ENCODE measurements around the gene TEKT3.

The TEKT3 gene

DNA sequence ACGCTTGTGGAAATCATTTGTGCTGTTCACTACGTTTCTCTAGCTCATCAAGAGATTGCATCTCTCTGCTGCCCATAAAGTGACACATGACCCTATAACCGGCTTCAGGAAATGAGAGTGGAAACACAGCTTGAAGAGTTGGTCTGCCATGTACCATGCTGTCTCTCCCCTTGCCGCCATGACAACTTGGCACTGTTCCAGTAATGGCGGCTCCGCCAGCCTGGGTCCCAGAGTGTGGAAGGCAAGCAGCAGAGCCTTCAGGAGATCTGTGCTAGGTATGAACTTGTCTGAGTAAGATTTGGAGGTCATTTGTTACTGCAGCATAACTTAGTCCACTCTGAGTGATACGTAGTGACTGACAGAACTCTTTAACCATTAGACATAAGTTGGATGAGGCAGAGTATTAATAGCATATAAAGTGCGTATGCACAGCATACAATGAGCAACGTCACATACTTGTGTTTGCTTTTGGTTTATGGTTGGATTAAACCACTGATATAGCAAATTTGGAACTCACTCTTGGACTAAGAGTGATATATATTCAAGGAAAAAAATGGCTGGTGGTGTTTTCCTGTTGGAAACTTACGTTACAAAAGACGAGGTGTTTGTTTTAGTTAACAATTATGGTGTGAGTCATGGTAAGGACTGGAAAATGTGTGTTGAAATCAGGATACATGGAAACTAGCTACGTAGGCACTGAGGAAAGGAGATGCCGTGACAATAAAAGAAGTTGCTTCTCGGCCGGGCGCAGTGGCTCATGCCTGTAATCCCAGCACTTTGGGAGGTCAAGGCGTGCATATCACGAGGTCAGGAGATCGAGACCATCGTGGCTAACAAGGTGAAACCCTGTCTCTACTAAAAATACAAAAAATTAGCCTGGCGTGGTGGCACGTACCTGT, 51.9 kb downstream of the TEKT3 start:
- no peak for DNase-seq

DNA sequence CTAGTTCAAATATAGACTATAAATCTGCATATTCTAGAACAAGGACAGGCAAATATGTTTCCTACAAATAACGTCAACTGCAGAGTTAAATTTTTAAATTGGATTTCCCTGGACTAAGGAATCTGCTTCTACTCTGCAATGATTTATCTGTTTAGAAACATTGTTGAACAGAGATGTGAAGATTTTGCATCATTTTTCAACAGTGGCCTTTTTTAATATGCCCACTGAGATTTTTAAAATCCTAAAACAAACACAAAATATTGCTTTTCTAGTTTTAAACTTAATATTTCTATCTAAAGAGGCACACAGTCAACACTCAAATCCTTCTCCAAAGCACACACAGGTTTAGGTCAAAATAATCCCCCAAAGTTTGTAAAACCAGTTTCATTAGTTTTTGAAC, 52.5 kb downstream of the TEKT3 start:
- no peak for DNase-seq

DNA sequence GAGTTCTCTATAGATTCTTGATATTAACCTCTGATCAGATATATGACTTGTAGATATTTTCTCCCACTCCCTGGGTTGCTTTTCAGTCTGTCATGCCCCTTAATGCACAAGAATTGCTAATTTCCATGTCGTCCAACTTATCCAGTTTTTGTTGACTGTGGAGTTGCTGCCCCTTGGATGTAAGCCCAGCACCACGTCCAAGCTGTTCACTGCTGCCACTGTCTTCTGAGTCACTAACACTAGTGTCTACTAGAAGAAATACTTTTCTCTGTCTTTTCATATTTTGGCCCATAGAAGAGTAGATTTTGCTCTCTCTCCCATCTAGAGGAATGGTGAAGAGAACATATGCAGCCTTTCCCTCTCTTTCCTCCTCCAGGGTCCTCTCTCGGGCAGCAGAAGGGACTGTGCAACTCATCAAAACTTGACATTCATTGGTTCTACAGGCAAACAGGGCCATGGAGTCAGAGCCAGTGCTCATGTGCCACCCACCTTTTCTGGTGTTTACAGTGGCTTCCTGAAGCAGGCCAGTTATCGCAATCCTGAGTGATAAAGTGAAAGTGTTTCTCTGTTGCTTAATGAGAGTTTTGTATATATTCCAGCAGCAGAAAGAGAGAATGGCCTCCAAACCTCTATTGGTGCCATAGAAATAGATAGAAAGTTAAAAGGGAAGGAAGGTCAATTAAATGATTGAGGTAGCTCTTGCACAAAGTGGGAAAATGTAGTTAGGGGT, 53.7 kb downstream of the TEKT3 start:
- DNase-seq, result no peak

DNA sequence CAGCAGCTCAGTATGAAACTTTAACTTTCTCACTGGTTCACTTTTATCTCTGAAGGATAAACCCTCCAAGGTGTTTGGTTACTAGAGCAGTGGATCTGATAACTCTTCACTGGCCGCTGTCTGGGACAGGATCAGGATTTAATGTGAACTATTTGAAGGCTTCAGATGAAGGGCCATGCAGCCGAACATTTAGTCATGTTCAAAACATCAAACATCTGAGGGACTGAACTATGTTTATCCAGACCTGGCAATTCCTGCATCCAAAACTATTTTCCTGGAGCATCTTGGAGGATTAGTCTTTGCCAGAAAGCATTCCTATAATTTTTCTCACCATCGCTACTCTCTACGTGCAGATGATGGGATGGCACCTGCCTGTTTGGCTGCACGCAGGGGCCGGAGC, 55.9 kb downstream of the TEKT3 start:
- no peak for DNase-seq

DNA sequence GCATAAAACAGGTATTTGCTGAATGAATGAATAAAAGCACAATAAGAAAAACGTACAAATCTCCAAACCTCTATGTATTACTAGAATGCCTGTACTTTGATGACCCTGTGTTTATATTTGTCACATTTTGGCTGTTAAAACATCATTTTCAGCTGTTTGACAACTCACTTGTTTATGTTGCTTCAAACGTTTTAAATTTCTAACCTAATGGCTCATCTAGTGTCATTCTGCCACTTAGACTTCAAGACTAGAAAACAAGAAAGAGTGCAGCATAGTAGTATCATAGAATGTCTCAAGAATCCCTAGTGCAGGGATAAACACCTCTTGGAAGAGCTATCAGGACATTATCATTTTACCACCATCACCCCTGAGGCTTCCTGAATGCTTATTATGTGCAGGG, 56.9 kb downstream of the TEKT3 start:
- DNase-seq, result no peak

DNA sequence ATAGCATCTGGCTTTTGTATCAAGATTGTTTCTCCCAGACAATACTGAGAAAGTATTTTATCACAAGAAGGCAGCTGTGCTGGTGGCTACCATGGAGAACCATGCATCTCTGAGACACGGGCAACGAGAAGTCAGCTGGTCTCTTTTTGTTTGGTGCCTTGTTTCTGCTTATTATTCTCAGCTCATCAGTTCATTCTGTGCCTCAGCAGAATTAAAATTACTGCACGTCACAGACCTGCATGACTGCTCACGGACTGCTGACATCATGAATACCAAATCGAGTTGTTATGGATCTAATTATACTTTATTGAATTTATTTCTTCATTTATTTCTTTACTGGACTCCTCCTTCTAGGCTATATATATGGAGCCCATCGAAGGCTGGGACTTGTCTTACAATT, 57.3 kb downstream of the TEKT3 start:
- DNase-seq, result no peak

DNA sequence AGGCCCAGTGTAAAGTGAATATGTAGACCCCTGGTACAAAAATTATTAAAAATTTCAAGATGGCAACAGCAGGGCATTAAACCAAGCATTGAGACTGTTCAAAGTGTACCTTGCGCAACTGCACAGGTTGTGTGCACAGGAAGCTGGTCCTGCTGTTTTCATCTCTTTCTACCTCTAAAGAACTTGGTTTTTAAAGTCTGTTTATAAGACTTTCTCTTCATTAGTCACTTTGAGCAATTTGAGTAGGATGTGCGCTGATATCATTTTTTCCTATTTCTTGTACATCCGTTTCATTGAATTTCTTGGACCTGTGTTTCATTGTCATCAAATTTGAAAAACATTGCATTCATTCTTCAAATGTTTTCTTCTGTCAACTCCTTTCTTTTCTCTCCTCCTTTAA, 59.5 kb downstream of the TEKT3 start:
- no peak for DNase-seq

DNA sequence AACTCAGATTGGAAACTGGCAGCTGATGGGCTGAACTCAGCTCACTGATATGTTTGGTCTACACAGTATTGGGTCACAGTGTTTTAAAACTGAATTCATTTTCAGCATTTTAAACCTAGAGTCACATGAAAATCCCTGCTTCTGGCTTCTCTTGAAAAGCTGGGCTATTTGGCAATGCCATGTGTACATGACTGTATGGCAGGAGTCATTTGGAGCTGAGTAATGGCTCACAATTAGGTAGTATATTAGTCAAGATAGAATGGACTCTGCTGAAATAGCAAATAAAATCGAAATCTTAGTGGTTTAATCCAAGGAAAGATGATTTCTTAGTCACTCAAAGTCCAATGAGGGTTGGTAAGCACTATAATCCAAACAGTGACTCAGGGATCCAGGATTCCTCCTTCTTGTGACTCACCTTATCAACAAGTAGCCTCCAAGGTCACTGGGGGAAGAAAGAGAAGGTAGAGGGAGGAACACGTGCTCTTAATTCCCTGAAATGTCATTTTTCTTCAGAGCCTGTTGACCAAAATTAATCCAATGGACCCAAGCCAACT, 62.4 kb downstream of the TEKT3 start:
- no peak for DNase-seq

DNA sequence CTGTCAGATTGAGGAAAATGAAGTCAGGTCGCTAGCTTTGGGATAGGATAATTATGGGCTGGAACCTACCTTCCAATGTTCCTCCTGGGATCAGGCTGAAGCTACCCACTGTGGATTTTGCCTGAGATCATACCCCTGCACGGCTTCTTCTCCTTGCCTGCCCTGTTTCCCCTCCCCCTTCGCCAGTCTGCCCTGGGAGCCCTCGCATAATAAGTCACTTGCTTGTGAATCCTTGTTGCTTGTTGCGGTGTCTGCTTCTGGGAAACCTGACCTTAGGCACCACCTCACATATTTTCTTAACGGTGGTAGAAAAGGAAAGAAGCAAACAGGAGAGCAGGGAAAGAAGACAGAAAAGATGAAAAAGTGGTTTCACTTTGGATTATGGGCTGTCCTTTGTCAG, 63.0 kb downstream of the TEKT3 start:
- DNase-seq, result no peak

DNA sequence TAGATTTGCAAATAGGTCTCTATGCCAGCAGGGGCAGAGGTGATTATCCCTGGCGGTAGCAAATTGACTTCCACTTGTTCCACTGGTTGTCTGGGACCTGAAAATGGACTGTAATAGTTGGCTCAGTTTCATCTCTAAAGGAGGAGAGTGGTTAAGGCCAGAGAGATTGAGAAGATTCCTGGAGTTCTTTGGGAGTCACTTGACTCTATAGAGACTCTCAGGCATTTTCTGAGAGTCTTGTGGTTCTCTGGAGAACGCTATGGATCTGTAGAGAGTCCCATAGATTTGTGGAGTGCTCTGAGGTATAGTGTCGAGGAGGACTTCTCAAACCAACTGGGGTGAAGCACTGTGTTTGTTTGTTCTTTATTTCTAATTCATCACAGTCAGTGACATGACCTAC, 67.4 kb downstream of the TEKT3 start:
- no peak for DNase-seq

DNA sequence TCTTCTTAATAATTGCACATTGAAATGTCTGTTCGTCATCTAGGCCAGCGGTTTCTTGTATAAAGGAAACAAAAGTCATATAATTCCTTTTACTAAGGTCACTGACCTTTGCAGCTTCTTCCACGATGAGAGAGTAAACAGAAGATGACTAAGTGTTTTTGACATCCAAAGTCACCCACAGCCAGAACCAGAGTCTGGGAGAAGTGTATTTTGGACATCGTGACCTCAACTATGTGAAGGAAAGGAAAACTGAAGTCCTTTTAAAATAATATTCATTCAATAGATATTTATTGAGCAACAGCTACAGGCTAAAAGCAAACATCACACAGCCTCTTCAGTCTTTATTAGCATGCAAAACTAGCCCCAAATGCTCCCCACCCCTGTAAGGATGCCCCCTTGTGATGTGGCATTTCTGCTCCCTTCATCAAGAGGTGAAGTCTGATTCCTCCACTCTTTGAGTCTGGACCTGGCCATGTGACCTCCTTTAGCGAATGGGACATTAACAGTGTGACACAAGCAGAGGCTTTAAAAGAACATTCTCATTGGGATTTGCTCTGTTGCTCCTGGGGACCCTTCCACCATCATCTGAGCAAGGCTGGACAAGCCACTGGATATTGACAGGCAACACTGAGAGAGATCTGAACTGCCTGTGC, 68.1 kb downstream of the TEKT3 start:
- DNase-seq, result no peak

DNA sequence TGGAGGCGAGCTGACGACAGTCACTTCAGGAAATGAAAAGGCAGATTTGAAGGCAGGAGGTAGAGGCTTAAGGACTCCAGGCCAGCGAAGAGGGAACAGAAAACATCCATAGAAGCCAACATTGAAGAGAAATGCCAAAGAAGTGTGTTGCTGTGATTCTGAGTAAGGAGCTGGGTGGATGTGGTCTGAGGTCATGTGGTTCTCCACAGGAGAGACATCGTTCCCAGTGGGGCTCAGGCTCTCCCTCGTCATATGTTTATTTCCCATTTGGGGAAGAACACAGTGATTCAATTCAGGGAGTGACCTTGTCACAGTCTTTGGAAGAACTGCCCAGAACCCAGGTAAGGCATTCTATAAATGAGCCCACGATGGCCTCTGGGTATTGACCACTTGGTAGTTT, 69.7 kb downstream of the TEKT3 start:
- no peak for DNase-seq

DNA sequence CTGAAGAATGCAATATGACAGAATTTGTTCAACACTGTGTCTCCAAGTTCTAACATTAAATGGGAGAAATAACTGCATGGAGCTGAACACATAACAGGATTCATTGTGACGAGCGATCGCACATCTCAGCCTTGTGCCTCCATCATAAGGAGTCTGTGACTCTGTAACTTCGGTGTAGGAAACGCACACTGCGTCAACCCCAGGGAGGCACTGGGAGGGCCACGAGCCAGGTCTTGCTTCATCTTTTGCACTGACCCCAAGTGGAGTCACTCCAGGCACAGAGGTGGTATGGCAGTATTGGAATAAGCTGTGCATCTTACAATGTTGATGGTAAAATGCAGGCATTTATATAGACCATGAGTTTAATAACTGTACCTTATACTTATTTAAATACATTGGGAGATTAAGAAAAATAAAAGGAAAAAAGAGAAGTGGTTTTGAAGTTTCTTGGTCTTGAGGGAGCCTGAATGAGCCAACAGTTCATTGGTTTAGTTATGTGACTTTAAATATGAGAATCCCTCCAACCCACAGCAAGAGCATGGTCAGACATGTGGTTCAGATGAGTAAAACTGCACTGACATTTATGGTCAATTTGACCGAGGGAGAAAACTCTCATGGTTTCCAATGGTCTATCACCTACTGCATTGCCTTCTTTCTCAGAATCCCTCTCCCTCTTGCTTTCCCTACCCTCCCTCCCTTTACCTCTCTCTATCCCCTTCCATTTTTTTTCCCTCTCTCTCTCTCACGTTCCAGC, 70.6 kb downstream of the TEKT3 start:
- no peak for DNase-seq

DNA sequence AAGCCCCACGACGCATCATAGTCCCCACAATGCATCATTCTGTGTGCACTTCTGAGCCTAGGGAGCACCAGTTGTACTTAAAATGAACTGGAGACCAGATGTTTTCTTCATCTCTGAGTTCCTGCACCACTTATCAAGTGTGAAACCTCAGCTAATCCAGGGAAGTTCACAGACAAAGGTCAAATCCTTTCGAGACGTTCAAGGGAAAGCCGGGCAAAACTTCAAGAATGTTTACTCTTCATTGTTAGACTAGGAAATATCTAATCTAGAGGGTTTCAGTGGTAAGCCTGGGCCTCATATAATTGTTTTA, 71.7 kb downstream of the TEKT3 start:
- no peak for DNase-seq

DNA sequence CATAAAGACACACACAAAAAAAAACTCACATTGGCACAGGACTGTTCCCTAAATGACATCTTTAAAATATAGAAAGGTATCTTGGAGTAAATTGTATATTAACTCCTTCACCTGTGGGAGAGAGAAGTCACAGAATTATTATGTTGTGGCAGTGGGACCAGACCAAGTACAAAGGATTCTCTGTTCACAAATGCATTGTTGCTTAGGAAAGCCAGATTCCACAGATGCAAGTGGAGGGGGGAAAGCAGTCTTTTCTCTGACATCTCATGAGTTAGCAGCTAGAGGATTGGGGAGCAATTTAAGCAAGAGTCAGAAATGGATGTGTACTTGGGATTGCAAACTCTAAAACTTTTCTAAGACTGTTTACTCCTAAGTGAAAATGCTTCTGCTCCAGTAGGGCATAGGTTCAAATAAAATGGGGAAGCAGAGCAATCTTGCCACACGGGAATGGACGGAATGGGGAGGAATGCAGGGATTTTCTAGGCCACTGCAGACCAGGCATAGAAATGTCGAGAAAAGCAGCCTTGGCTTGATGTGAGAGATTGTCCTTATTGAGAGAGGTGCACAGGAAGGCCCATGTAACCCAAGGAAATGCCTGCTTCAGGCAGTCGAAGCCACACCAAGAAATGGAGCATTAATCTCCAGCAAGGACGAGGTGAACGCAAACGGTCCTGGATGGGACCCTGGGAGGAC, 72.2 kb downstream of the TEKT3 start:
- DNase-seq, result no peak

DNA sequence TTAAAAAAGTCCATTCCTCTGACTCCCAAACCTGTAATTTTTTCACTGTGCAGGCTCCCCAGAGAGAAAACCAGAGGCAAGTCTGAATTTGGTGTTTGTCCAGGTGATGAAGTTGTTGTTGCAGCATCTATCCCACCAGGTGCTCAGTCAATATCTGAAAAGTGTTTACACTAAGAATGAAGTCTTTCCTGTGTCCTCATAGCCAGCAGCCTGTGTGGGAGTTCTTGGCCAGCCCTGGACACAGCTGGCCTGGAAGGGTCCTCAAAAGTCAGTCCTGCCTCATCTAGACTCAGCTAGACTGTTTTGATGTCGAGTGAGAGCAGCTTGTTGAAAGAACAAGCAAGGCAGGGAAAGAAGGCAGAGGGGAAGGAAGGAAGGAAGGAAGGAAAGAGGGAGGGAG, 72.9 kb downstream of the TEKT3 start:
- DNase-seq, result no peak

DNA sequence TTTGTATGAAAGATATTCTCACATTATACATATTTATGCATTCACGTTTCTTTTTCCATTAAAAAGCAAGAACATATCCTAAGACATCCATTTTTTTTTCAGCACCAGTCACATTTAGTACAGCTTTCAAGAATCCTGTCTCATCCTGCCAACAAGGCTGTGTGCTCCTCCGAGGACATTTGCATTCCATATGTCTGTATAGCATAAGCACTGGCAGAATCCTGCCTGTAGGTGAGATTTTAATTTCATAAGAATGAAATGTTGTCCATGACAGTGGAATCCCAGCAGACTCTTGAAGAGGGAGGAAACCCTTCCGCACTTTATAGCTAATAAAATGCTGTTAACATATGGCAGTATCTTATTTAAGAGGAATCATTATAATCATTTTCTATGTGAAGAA, 73.4 kb downstream of the TEKT3 start:
- no peak for DNase-seq

DNA sequence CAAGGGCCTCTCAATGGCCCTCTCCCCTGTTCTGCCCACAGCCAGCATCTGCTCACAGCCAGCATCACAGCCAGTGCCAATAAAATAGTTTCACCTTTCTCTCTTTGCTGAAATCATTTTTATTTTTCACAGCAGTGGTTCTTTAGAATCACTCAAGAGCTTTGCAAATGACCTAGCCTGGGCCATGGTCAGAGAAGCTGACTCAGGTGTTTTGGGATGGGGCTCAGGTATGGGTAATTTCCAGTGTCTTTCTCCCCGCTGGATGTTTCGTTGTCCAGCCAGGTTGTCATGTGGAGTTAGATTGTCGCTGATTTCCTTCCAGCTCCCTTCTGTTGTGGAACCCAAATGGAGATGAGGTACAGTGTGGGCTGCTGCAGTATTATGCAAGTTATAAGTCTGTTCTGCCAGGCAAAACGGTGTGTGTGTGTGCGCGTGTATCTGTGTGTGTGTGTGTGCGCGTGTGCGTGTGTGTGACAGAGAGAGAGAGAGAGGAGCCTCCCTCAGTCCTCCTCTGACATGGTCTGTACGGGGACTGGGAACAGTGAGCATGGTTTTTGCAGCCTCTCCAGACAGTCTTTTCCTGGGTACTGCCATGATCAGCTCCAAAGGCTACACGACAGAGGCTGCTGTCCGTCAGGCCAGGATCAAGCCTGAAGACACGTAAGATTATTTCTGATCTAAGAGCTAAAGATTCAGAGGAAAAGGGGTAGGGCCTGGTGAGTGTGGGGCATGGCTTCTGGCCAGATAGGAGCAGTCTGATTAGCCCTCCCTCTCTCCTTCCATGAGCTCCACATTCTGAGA, 74.9 kb downstream of the TEKT3 start:
- no peak for DNase-seq

DNA sequence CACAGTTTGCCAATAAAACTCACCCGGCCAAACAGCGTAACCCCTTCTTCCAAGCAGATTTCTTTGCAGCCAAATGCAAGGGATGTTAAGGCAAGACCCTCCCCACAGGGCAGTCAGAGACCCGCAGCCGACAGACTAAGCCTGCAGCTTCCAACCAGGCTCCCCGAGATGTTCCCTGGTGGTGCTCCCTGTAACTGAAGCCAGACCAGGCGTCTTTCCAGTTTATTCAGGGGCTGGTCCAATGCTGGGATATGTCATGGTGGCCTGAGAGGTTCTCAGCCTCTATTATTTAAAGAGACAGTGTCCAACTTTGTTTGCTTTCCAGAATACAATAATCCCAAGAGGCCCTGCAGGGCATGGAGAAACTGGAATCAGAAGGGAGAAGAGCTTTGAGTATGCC, 76.3 kb downstream of the TEKT3 start, which contains the start of gene PMP22:
TSS of gene PMP22 (minus strand) at position 196 of the 400 bp plus-strand sequence. CDS start 4,599 bp downstream, outside the sequence.
- DNase-seq, result no peak

DNA sequence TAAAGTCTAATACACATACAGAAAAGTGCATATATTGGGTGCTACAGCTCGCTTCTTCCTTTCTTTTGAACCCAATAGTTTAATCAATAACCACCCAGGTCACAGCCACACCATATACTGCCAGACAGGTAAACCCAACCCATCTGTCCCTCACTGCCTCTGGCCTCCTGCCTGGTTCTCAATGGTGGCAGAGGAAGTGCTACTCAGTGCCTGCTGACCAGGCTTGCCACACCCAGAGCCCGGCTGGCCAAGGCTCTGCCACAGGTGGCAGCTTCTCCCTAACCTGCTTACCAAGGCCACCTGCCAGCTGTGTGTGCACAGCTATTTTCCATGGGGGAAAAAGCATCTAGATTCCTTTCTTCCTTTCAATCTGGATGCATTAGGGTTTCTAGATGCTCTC, 76.9 kb downstream of the TEKT3 start:
- no peak for DNase-seq

DNA sequence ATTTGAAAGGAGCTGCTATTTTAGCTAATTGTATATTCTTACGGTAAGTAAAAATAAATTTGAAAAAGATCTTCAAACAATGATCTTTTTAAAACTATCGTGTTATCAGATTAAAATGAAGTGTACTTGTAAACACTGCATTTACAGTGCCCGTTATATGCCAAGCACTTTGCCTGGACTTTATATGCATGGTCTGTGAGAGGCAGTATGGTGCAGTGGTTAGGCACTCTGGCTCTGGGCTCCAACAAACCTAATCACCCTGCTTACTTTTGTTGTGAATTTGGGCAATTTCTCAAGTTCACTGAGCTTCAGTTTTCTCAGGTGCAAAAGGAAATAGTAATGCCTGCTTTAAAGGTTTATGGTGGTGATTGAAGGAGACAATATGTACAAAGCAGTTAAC, 77.7 kb downstream of the TEKT3 start:
- no peak for DNase-seq

DNA sequence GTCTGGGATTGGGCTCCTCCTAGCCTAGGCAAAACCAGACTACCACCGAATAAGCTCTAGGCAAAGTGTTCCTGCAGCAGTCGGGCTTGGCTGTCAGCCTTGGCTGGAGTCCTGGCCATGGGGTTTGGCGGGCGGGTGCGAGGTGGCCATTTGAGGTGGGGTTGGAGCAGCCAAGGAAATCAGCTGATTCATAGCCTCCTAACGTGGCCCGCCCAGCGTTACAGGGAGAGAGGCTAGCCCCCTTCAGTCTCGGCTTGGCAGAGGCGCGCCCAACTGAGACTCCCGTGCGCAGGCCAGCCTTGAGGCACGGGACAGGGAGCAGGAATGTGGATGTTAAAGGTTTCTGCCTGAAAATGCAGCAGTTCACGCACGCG, 78.2 kb downstream of the TEKT3 start:
- no peak for DNase-seq

Measured in NCI-H524 treated with DMSO at 0.1 percent for 48 hours (cell line).